Adipose tissue (tissue), 3 donors: ENCODE data around the gene PMS1. TPM values are rescaled to one million over a fixed set of nuclear protein-coding genes. Genes with fewer than 3 reads are reported as not detected.
"Not testable (repeated sequence)": the region's sequence is repeated elsewhere in the genome, so short reads cannot be mapped to it uniquely, and the experiment has no call there.

Experiments used
- H3K27ac ChIP-seq: one replicate; pipeline ENCODE4 v1.5.1; 2013; ENCODE audit warnings: low read depth, low read length
- WGBS, 3 donors: extraction: QIAGEN DNeasy Blood & Tissue Kit; methylation state at CpG; one replicate each; pipeline ENCODE4 v1.1.7; 2013; 5-methylcytosine and 5-hydroxymethylcytosine counted together
- polyA plus RNA-seq, 3 donors: library from polyadenylated mRNA; stranded (reverse); fragments of 200-250 nt; gene quantifications; one replicate each; pipeline ENCODE4 v1.2.3, GENCODE V29; 2013
- donor health status: healthy with polysubstance abuse.
- donor health status: Bipolar disorder and iron deficiency.
- donor health status: healthy.

Gene PMS1
- polyA plus RNA-seq, 3 donors = 5.3 to 12.8 (median 6.0) TPM

DNA sequence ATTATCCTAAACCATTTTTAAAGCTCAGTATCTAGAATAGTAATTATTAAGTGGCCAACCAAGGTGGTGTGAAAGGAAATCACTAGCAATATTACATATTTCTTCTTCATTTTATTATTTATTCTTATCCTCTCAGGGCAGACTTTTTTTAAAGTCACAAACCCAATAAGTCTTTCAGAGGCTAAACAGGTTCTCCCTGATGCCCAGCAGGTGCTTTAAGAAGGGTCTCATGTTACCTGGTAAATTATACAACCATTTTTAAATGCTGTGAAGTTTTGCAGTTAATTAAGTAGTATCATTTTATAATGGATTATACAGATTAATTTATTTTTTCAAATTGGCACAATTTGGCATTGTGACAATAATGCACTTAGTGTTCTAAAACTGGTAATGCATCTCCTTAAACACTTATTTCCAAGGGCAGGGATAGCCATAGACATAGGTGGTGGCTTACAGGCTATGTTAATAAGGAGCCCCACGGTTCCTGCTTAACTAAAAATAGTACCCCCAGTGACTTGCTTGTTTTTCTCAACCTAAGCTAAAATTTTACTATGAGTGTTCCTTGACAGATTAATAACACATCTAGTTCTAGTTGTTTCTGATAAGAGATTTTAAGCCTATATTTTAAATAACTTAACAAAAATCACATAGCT lies 67.0 kb downstream of the PMS1 start:
- no peak overlapping the region for H3K27ac ChIP-seq
- 54 to 73% (median 59%) methylated on average over 1 of the region's 1 CpG for WGBS, 3 donors

GRCh38 chr2:189854187-189854586 lies 69.9 kb downstream of the PMS1 start:
- WGBS, 3 donors = 78 to 94% (median 82%) methylated on average over 3 of the region's 3 CpGs
- no peak overlapping the region for H3K27ac ChIP-seq

DNA sequence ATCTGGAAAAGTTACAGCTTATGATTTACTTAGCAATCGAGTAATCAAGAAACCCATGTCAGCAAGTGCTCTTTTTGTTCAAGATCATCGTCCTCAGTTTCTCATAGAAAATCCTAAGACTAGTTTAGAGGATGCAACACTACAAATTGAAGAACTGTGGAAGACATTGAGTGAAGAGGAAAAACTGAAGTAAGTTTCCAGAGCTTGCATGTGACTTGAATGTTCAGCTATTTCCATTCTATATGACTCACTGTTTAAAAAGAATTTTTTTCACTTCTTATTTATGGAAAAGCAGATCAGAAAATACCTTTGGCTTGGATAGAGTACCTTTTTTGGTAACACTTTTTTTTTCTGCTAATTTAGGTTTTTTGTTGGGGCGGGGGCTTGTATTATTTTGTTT lies 70.7 kb downstream of the PMS1 start:
- WGBS, 3 donors = 97% methylated on average over 3 of the region's 3 CpGs
- no peak overlapping the region for H3K27ac ChIP-seq

DNA sequence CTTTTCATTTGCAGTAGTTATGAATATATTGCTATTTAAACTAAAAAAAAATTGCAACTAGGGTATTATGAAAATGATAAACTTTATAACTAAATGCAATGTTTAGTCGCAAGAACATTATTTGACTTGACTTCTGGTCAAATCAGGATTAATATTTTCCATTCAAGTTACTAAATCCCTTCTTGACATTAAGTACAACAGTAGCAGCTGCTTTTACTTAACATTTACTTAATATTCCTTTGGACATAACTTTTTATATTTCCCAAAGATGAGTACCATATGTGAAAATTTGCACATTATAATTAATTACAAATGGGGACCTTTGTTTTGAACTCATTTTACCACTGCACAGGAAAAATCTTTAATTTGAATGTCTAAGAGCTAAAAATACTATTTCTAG lies 74.0 kb downstream of the PMS1 start:
- H3K27ac ChIP-seq = no peak overlapping the region
- WGBS, 3 donors = 75 to 94% (median 87%) methylated on average over 1 of the region's 1 CpG

- H3K27ac ChIP-seq = no peak overlapping the region
Measured at GRCh38 chr2:189860161-189860560, 75.9 kb downstream of the PMS1 start.

DNA sequence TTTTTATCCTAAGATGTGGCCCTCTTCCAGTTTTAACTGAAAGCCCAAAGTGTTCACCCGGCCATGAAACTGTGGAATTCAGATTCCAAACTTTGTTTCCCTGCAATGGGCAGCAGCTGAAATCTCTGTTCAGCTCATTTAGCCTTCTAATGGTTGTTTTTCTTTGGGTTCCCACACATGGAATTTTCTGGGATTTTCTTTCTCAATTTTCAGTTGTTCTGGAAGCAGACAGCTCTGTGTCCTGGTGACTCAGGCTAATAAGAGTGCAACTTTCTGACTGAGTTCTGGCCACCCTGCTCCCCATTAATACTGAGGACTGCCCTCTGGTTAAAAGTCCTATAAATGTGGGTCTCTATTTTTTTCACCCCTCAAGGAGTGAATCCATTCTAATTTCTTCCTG lies 78.5 kb downstream of the PMS1 start:
- WGBS, 3 donors = 84 to 96% (median 94%) methylated on average over 1 of the region's 1 CpG

GRCh38 chr2:189865826-189866225 lies 81.6 kb downstream of the PMS1 start:
- no peak overlapping the region for H3K27ac ChIP-seq
- 48 to 96% (median 66%) methylated on average over 1 of the region's 1 CpG for WGBS, 3 donors

More for the DNA sequence above, 78.5 kb downstream of the PMS1 start:
- no peak overlapping the region for H3K27ac ChIP-seq

DNA sequence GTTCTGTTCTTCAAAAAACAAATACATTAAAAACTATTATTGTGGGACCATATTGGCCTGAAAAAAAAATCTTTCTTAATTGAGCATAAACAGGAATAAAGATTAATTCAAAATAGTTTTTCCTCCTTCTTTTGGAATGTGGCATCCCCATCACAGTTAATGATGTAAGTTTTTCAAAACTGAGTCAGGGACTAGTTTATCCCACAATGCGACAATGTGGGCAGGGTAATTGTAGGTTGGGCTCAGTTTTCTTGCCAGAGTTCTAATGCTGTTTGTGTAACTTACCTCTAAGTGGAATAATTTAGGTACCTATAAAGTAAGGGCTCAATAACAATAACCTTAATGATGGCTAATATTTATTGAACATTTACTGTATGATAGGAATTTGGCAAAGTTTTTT lies 82.0 kb downstream of the PMS1 start:
- no peak overlapping the region for H3K27ac ChIP-seq
- WGBS, 3 donors = 80 to 97% (median 89%) methylated on average over 1 of the region's 1 CpG

DNA sequence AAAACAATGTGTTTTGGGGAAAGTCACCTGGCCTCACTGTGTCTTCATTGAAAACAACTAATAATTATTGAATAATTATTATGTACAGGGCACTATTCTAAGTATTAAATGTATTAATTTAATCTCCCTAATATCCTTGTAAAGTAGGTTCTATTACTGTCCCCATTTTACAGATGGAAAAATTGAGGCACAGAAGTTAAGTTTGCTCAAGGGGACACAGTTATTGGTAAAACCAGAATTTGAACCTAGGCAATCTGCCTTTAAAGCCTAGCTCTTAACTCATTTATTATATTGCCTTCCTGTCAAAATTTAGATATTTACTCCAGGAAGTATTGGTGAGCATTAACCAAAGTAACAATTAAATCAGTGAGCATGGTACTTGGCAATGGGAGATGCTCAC lies 84.6 kb downstream of the PMS1 start:
- H3K27ac ChIP-seq = no peak overlapping the region

GRCh38 chr2:189870381-189871085 lies 86.3 kb downstream of the PMS1 start:
- WGBS, 3 donors = 45 to 80% (median 49%) methylated on average over 5 of the region's 5 CpGs
- no peak overlapping the region for H3K27ac ChIP-seq

- no peak overlapping the region for H3K27ac ChIP-seq
- WGBS, 3 donors = 87 to 98% (median 93%) methylated on average over 8 of the region's 8 CpGs
Measured at GRCh38 chr2:189873696-189874095, 89.4 kb downstream of the PMS1 start.

GRCh38 chr2:189874586-189875320 lies 90.5 kb downstream of the PMS1 start:
- no peak overlapping the region for H3K27ac ChIP-seq
- whole genome bisulfite sequencing, 3 donors = 78 to 87% (median 86%) methylated on average over 4 of the region's 4 CpGs

GRCh38 chr2:189876271-189876670 lies 92.0 kb downstream of the PMS1 start:
- no peak overlapping the region for H3K27ac ChIP-seq
- WGBS, 3 donors = 46 to 79% (median 52%) methylated on average over 2 of the region's 2 CpGs

DNA sequence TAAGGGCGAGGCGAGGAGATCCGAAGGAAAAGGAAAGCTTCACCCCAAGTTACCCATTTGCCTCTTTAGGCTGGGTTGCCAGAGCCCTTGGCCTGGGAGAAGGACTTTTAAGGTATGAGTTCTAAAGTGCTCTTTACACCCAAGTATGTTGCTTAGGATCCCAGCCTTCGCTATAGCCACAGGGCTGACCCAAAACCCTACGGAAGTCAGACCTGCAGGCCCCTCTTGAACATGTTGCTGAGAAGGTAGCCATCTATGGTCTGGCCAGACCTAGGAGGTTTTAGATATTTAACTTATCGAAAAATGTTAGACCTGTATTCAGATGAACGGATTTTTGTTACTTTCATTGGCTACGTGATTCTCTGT lies 95.4 kb downstream of the PMS1 start:
- H3K27ac ChIP-seq = no peak overlapping the region
- 89 to 95% (median 93%) methylated on average over 8 of the region's 8 CpGs for WGBS, 3 donors

DNA sequence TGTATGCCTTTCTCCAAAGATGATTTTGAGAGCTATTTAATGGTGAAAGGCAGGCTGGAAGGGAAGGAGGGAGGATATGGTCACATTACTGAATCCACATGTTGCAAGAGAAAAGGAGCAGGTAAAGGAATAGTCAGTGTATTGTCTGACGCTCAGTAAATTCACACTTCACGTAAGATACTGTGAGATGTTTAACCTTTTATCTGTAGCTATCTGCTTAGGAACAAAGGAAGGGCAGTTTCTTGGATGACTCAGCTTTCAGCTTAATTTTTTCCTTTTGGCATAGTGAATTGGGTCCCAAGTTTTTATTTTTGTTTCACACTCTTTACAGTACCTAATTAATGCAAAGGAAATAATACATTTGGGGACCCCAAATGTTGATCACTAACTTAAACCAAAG lies 96.2 kb downstream of the PMS1 start:
- H3K27ac ChIP-seq = no peak overlapping the region
- 34 to 72% (median 58%) methylated on average over 2 of the region's 2 CpGs for WGBS, 3 donors

DNA sequence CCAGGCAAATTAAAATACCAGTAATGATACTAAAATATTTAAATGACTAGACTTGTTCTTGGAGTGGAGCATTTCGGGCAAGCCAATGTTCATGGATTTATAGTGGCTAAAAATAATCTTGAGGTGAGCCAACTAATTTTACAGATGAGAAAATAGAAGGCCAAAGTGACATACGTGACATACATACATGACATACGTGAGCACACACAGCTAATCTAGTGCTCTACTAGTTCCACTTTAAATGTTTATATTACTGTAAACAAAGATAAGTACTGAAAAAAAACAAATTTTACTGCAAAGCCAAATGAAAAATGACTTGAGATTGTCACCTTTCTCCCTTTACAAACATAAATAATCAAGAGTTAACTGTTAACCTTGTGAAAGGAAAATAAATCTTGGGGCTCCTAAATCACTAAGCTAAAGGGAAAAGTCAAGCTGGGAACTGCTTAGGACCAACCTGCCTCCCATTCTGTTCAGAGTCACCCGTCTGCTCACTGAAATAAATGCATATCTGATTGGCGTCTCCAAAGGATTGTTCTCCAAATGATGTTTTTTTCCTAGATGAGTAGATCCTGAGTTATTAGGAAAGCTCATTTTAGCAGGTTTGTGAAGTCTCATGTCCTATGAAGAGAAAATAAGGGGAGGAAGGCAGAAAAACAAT lies 96.7 kb downstream of the PMS1 start:
- WGBS, 3 donors = 37 to 70% (median 68%) methylated on average over 5 of the region's 5 CpGs
- no peak overlapping the region for H3K27ac ChIP-seq

GRCh38 chr2:189885368-189885767 lies 101.1 kb downstream of the PMS1 start:
- no peak overlapping the region for H3K27ac ChIP-seq
- 73 to 76% (median 75%) methylated on average over 2 of the region's 2 CpGs for WGBS, 3 donors

GRCh38 chr2:189892546-189893294 lies 108.5 kb downstream of the PMS1 start:
- H3K27ac ChIP-seq = not testable (repeated sequence)
- 61 to 80% (median 77%) methylated on average over 7 of the region's 7 CpGs for WGBS, 3 donors

- 83 to 87% (median 87%) methylated on average over 1 of the region's 1 CpG for WGBS, 3 donors
- no peak overlapping the region for H3K27ac ChIP-seq
Measured at GRCh38 chr2:189896809-189897208, 112.6 kb downstream of the PMS1 start.
